Panc1 (cell line): ENCODE data around the gene ITGB8.

Source experiments
- POLR2AphosphoS5 ChIP-seq: IDR thresholded peaks from 2 replicates; pipeline ENCODE4 v1.6.1; 2012; ENCODE audit warnings: mild to moderate bottlenecking, low read depth, low read length, moderate library complexity
- SIN3A ChIP-seq: IDR thresholded peaks from 2 replicates; pipeline ENCODE4 v1.6.1; 2012; ENCODE audit warnings: low read depth, mild to moderate bottlenecking, low read length, moderate library complexity, borderline replicate concordance; ENCODE audit not compliant: insufficient read depth
- TCF7L2 ChIP-seq: IDR thresholded peaks from 2 replicates; pipeline ENCODE4 v1.6.1; 2011; ENCODE audit warnings: mild to moderate bottlenecking, low read depth, low read length, inconsistent platforms
- TF ChIP-seq, protein P1 (sequence below): fragments of 450-650 bp; IDR thresholded peaks from 2 replicates; pipeline ENCODE4 v1.5.1; 2017; ENCODE audit warnings: mild to moderate bottlenecking
- TF ChIP-seq, protein P2 (sequence below), 2 experiments: IDR thresholded peaks; 2 replicates each; pipeline ENCODE4 v1.6.1; 2011 to 2012; ENCODE audit warnings: low read depth in 2 of 2, control low read depth in 1 of 2, low read length in 1 of 2, mild to moderate bottlenecking in 1 of 2, moderate library complexity in 1 of 2; ENCODE audit not compliant: insufficient read depth in 1 of 2

DNA sequence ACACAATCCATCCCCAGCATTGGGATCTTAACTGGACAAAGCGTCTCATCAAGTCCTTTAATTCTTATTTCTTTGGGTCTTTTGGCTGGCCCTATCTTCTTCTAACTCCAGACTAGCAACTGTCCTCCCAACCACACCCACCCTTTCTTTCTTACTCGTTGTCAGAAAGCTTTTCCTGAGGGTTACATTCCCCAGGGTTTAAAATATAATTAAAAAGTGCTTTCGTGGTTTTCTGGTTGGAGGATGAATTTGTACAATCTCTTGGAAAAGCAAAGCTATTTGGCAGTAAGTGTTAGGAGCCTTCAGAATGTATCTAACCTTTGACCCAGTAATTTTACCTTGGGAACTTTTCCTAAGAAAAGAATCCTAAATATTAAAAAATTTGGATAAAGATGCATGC, 10.4 kb upstream of the ITGB8 start:
- TF ChIP-seq, protein P1, sequence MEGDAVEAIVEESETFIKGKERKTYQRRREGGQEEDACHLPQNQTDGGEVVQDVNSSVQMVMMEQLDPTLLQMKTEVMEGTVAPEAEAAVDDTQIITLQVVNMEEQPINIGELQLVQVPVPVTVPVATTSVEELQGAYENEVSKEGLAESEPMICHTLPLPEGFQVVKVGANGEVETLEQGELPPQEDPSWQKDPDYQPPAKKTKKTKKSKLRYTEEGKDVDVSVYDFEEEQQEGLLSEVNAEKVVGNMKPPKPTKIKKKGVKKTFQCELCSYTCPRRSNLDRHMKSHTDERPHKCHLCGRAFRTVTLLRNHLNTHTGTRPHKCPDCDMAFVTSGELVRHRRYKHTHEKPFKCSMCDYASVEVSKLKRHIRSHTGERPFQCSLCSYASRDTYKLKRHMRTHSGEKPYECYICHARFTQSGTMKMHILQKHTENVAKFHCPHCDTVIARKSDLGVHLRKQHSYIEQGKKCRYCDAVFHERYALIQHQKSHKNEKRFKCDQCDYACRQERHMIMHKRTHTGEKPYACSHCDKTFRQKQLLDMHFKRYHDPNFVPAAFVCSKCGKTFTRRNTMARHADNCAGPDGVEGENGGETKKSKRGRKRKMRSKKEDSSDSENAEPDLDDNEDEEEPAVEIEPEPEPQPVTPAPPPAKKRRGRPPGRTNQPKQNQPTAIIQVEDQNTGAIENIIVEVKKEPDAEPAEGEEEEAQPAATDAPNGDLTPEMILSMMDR: no peak
- TF ChIP-seq, protein P2, sequence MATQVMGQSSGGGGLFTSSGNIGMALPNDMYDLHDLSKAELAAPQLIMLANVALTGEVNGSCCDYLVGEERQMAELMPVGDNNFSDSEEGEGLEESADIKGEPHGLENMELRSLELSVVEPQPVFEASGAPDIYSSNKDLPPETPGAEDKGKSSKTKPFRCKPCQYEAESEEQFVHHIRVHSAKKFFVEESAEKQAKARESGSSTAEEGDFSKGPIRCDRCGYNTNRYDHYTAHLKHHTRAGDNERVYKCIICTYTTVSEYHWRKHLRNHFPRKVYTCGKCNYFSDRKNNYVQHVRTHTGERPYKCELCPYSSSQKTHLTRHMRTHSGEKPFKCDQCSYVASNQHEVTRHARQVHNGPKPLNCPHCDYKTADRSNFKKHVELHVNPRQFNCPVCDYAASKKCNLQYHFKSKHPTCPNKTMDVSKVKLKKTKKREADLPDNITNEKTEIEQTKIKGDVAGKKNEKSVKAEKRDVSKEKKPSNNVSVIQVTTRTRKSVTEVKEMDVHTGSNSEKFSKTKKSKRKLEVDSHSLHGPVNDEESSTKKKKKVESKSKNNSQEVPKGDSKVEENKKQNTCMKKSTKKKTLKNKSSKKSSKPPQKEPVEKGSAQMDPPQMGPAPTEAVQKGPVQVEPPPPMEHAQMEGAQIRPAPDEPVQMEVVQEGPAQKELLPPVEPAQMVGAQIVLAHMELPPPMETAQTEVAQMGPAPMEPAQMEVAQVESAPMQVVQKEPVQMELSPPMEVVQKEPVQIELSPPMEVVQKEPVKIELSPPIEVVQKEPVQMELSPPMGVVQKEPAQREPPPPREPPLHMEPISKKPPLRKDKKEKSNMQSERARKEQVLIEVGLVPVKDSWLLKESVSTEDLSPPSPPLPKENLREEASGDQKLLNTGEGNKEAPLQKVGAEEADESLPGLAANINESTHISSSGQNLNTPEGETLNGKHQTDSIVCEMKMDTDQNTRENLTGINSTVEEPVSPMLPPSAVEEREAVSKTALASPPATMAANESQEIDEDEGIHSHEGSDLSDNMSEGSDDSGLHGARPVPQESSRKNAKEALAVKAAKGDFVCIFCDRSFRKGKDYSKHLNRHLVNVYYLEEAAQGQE (IDR thresholded peaks at IDR 0.05; ENCODE audit: insufficient read depth in 1 of 2, low read depth in 2 of 2, low read length in 1 of 2): no peak
- TF ChIP-seq POLR2AphosphoS5 (no peak), TCF7L2 (no peak), SIN3A (no peak)
